Measurements from ENCODE around the gene GPANK1. TPM values are rescaled to one million over a fixed set of nuclear protein-coding genes. Genes with fewer than 3 reads are reported as not detected.

GPANK1 gene
- total RNA-seq, 3 donors from 2014 or later (not counting 1 experiment from before 2014, with no cell fraction given) = 16.0 to 20.3 (median 18.2) TPM

DNA sequence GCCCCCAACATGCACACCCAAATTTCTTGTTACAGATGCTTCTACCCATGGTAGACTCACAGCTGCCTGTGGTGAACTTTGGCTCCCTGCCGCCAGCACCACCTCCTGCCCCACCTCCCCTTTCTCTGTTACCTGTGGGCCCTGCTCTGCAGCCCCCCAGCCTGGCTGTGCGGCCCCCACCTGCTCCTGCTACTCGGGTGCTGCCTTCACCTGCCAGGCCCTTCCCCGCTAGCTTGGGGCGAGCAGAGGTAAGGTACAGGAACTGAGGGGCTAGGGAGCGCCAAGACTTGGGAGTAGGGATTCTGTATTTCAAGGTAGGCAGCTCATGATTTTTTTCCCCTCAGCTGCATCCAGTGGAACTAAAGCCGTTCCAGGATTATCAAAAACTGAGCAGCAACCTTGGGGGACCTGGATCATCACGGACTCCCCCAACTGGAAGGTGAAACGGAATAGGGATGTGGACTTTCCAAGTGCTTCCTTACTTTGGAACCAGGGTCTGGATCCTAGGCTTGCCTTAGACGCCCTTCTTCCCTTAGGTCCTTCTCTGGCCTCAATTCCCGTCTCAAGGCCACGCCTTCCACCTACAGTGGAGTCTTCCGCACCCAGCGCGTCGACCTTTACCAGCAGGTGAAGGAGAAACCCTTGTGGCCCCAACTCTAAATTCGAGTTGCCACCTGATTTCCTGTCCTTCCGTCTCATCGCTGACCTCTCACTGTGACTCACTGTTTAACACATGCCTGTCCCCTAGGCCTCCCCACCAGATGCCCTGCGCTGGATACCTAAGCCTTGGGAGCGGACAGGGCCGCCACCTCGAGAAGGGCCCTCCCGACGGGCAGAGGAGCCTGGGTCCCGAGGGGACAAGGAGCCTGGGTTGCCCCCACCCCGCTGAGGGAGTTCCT lies 27.9 kb downstream of the GPANK1 start:
- ATAC-seq (no peak), DNase-seq (no peak)
- H3K36me3 Mint-ChIP-seq = no peaks in the 10 kb centered on the region
- Histone ChIP-seq H3K36me3 (ENCODE audit: control insufficient read depth, insufficient read depth, low read length) (peaks cover 95% of the 10 kb centered on the region), H3K9me3 (ENCODE audit: control insufficient read depth, insufficient read depth, low read length) (no peaks in the 10 kb centered on the region), H3K27ac (ENCODE audit: low read length) (no peak overlapping the region), H3K27me3 (ENCODE audit: control insufficient read depth, insufficient read depth, low read length) (no peaks in the 10 kb centered on the region), H3K4me3 (ENCODE audit: low read length) (no peak overlapping the region), H3K4me1 (ENCODE audit: control insufficient read depth, insufficient read depth, low read length) (no peaks in the 10 kb centered on the region)
- peaks cover 0 to 17% of the 10 kb centered on the region in 2 donors for H3K4me1 Mint-ChIP-seq
- H3K9me3 Mint-ChIP-seq = no peaks in the 10 kb centered on the region
- H3K27me3 Mint-ChIP-seq (ENCODE audit: low read depth in 2 of 2) = no peaks in the 10 kb centered on the region
- H3K27ac Mint-ChIP-seq = peak overlapping the region in 1 of 2 donors; percentile 37
- intact Hi-C loops (cut with micrococcal nuclease) = no loop called here
- WGBS (ENCODE audit: insufficient coverage) = 92% methylated on average over 26 of the region's 27 CpGs
- TF ChIP-seq, protein P1, sequence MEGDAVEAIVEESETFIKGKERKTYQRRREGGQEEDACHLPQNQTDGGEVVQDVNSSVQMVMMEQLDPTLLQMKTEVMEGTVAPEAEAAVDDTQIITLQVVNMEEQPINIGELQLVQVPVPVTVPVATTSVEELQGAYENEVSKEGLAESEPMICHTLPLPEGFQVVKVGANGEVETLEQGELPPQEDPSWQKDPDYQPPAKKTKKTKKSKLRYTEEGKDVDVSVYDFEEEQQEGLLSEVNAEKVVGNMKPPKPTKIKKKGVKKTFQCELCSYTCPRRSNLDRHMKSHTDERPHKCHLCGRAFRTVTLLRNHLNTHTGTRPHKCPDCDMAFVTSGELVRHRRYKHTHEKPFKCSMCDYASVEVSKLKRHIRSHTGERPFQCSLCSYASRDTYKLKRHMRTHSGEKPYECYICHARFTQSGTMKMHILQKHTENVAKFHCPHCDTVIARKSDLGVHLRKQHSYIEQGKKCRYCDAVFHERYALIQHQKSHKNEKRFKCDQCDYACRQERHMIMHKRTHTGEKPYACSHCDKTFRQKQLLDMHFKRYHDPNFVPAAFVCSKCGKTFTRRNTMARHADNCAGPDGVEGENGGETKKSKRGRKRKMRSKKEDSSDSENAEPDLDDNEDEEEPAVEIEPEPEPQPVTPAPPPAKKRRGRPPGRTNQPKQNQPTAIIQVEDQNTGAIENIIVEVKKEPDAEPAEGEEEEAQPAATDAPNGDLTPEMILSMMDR (IDR thresholded peaks at IDR 0.05) = no peak
- no peak overlapping the region for H3K4me3 Mint-ChIP-seq

DNA sequence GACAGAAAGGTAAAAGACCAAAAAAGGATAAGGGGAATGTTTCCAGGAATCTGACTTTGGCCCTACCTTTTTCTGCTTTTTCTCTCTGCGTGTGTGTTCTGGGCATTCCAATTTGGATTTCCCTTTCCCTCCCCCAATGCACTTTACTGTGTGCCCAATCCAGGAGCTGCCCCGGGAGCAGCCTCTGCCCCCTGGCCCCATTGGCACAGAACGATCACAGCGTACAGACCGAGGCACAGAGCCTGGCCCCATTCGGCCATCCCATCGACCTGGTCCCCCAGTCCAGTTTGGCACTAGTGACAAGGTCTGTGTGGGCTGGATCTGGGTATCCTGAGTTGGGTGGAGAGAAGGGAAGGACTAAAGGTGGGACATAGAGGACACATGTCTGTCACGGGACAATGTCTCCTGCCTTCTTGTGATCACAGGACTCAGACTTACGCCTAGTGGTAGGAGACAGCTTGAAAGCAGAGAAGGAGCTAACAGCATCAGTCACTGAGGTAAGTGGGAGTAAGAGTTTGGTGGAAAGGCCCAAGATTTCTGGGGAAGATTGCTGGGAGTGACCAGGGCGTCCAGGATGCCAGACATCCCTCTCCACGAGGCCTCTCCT lies 29.7 kb downstream of the GPANK1 start:
- DNase-seq (no peak), ATAC-seq (no peak)
- no peaks in the 10 kb centered on the region for H3K27me3 Mint-ChIP-seq (ENCODE audit: low read depth in 2 of 2)
- intact Hi-C loops (cut with micrococcal nuclease) = no loop called here
- H3K4me1 ChIP-seq (ENCODE audit: control insufficient read depth, insufficient read depth, low read length) = no peaks in the 10 kb centered on the region
- H3K9me3 ChIP-seq (ENCODE audit: control insufficient read depth, insufficient read depth, low read length) = no peaks in the 10 kb centered on the region
- peak overlapping the region; percentile 25 for H3K4me3 Mint-ChIP-seq
- H3K4me1 Mint-ChIP-seq = peaks cover 0 to 20% of the 10 kb centered on the region in 2 donors
- peaks cover 95% of the 10 kb centered on the region for H3K36me3 ChIP-seq (ENCODE audit: control insufficient read depth, insufficient read depth, low read length)
- no peaks in the 10 kb centered on the region for H3K27me3 ChIP-seq (ENCODE audit: control insufficient read depth, insufficient read depth, low read length)
- no peaks in the 10 kb centered on the region for H3K9me3 Mint-ChIP-seq
- 84% methylated on average over 11 of the region's 11 CpGs for WGBS (ENCODE audit: insufficient coverage)
- TF ChIP-seq, protein P1 (IDR thresholded peaks at IDR 0.05) = no peak
- H3K4me3 ChIP-seq (ENCODE audit: low read length) = no peak overlapping the region
- no peaks in the 10 kb centered on the region for H3K36me3 Mint-ChIP-seq
- peak overlapping the region; percentile 23 to 70 for H3K27ac Mint-ChIP-seq
- no peak overlapping the region for H3K27ac ChIP-seq (ENCODE audit: low read length)

DNA sequence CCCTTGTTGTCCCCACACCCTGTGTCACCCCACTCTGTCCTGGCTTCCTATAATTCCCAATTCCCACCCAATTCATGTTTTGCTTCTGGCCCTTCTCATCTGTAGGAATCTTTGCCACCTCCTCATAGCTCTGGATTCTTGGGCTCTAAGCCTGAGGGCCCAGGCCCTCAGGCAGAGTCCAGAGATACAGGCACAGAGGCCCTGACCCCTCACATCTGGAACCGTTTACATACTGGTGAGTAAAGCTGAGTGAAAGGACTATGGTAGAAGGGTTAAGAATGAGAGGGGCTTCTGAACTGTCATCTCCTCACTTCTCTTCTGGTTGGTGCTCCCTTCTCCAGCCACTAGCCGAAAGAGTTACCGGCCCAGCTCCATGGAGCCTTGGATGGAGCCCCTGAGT lies 30.7 kb downstream of the GPANK1 start:
- intact Hi-C loops (cut with micrococcal nuclease) = no loop called here
- WGBS (ENCODE audit: insufficient coverage) = 84% methylated on average over 3 of the region's 3 CpGs
- Histone ChIP-seq H3K27ac (ENCODE audit: low read length) (no peak overlapping the region), H3K4me3 (ENCODE audit: low read length) (no peak overlapping the region), H3K4me1 (ENCODE audit: control insufficient read depth, insufficient read depth, low read length) (no peaks in the 10 kb centered on the region), H3K27me3 (ENCODE audit: control insufficient read depth, insufficient read depth, low read length) (no peaks in the 10 kb centered on the region), H3K9me3 (ENCODE audit: control insufficient read depth, insufficient read depth, low read length) (no peaks in the 10 kb centered on the region), H3K36me3 (ENCODE audit: control insufficient read depth, insufficient read depth, low read length) (peaks cover 93% of the 10 kb centered on the region)
- Mint-ChIP-seq H3K27ac (peak overlapping the region in 1 of 2 donors; percentile 76), H3K4me1 (peaks cover 0 to 20% of the 10 kb centered on the region in 2 donors), H3K36me3 (no peaks in the 10 kb centered on the region), H3K27me3 (ENCODE audit: low read depth in 2 of 2) (no peaks in the 10 kb centered on the region), H3K9me3 (no peaks in the 10 kb centered on the region), H3K4me3 (no peak overlapping the region)
- ATAC-seq = no peak
- DNase-seq = no peak
- TF ChIP-seq, protein P1 (IDR thresholded peaks at IDR 0.05) = no peak
